WTC11 (cell line): ENCODE results near the gene AP5M1. TPM values are rescaled to one million over a fixed set of nuclear protein-coding genes. Genes with fewer than 3 reads are reported as not detected.
"Not testable (repeated sequence)": the region's sequence is repeated elsewhere in the genome, so short reads cannot be mapped to it uniquely, and the experiment has no call there.

ENCODE experiments used
- ATAC-seq: fragments of 200-7000 bp; cut with Tn5 transposase; 2 replicates; pipeline ENCODE4 v1.10.0; 2021; ENCODE audit warnings: mild to moderate bottlenecking, moderate library complexity
- CTCF ChIA-PET: fragments of 300-600 bp; sonication (Branson Sonifier 250); formaldehyde crosslinking; loops from one replicate; lab custom pipeline; 2021; ENCODE audit warnings: antibody characterized with exemption; lab: Charles Lee
- POLR2A ChIA-PET: fragments of 350-600 bp; sonication (Branson Sonifier 250); formaldehyde crosslinking; loops from one replicate; lab custom pipeline; 2021; ENCODE audit warnings: antibody characterized with exemption; lab: Charles Lee
- DNase-seq: peaks from one replicate; pipeline ENCODE4 v3.0.0; 2021; ENCODE audit warnings: low spot score
- H3K27ac Mint-ChIP-seq: 2 replicates; pipeline ENCODE4 v1.8.0; 2021; ENCODE audit warnings: mixed read lengths
- H3K27me3 Mint-ChIP-seq: 2 replicates; pipeline ENCODE4 v1.8.0; 2021; ENCODE audit warnings: low read depth, mild to moderate bottlenecking, moderate library complexity, mixed read lengths
- H3K36me3 Mint-ChIP-seq: 2 replicates; pipeline ENCODE4 v1.8.0; 2021; ENCODE audit warnings: mixed read lengths
- H3K4me1 Mint-ChIP-seq: 2 replicates; pipeline ENCODE4 v1.8.0; 2022; ENCODE audit warnings: mixed read lengths
- H3K4me3 Mint-ChIP-seq: 2 replicates; pipeline ENCODE4 v1.8.0; 2021; ENCODE audit warnings: mild to moderate bottlenecking, moderate library complexity, mixed read lengths
- H3K9me3 Mint-ChIP-seq: 2 replicates; pipeline ENCODE4 v1.8.0; 2021; ENCODE audit warnings: mixed read lengths
- ESRRA ChIP-seq: sonication (generic); formaldehyde crosslinking; IDR thresholded peaks from 2 replicates; pipeline ENCODE4 v1.8.1; 2022; ENCODE audit warnings: mild to moderate bottlenecking, missing genetic modification reagents, borderline replicate concordance
- HMGA2 ChIP-seq: fragments of 250-450 bp; sonication (Bioruptor Pico); IDR thresholded peaks from 2 replicates; pipeline ENCODE4 v1.4.0; 2021; ENCODE audit warnings: mild to moderate bottlenecking, moderate library complexity
- NR2C2 ChIP-seq: sonication (generic); formaldehyde crosslinking; IDR thresholded peaks from 2 replicates; pipeline ENCODE4 v1.8.0; 2022; ENCODE audit warnings: mild to moderate bottlenecking, missing genetic modification reagents
- RELA ChIP-seq: sonication (generic); formaldehyde crosslinking; IDR thresholded peaks from 2 replicates; pipeline ENCODE4 v1.8.1; 2022; ENCODE audit warnings: missing genetic modification reagents, mild to moderate bottlenecking, borderline replicate concordance
- RORB ChIP-seq: fragments of 250-450 bp; sonication (Bioruptor Pico); IDR thresholded peaks from 2 replicates; pipeline ENCODE4 v1.9.0; 2021; ENCODE audit warnings: mild to moderate bottlenecking
- ZNF121 ChIP-seq: sonication (generic); formaldehyde crosslinking; IDR thresholded peaks from 2 replicates; pipeline ENCODE4 v1.8.0; 2023; ENCODE audit warnings: missing genetic modification reagents
- total RNA-seq: library from RNA; stranded (reverse); gene quantifications from 3 replicates; pipeline ENCODE4 v1.2.3, GENCODE V29; 2021
- TF ChIP-seq, protein P1 (sequence below): fragments of 200-600 bp; IDR thresholded peaks from 2 replicates; pipeline ENCODE4 v1.8.0; 2022; ENCODE audit warnings: antibody characterized with exemption
- TF ChIP-seq, protein P2 (sequence below): fragments of 250-450 bp; sonication (Bioruptor Pico); IDR thresholded peaks from 2 replicates; pipeline ENCODE4 v1.8.0; 2021; ENCODE audit warnings: mild to moderate bottlenecking
- TF ChIP-seq, protein P3 (sequence below): sonication (generic); formaldehyde crosslinking; IDR thresholded peaks from 2 replicates; pipeline ENCODE4 v1.8.0; 2022; ENCODE audit warnings: mild to moderate bottlenecking, missing genetic modification reagents
- TF ChIP-seq, protein P4 (sequence below): sonication (generic); formaldehyde crosslinking; IDR thresholded peaks from 2 replicates; pipeline ENCODE4 v1.8.1; 2023; ENCODE audit warnings: mild to moderate bottlenecking, missing genetic modification reagents, moderate library complexity
- TF ChIP-seq, protein P5 (sequence below): fragments of 250-450 bp; sonication (Bioruptor Pico); conservative IDR thresholded peaks from 2 replicates; pipeline ENCODE4 v1.9.0; 2021; ENCODE audit warnings: mild to moderate bottlenecking
- TF ChIP-seq, protein P6 (sequence below): sonication (generic); formaldehyde crosslinking; IDR thresholded peaks from 2 replicates; pipeline ENCODE4 v1.8.0; 2023; ENCODE audit warnings: missing genetic modification reagents, mild to moderate bottlenecking, borderline replicate concordance
- TF ChIP-seq, protein P7 (sequence below): sonication (generic); formaldehyde crosslinking; IDR thresholded peaks from 2 replicates; pipeline ENCODE4 v1.8.0; 2023; ENCODE audit warnings: missing genetic modification reagents
- TF ChIP-seq, protein P8 (sequence below): sonication (generic); formaldehyde crosslinking; IDR thresholded peaks from 2 replicates; pipeline ENCODE4 v1.8.1; 2023; ENCODE audit warnings: mild to moderate bottlenecking, moderate library complexity, missing genetic modification reagents

AP5M1 gene
- total RNA-seq, 1 experiment from 2014 or later: 48.5 TPM

DNA sequence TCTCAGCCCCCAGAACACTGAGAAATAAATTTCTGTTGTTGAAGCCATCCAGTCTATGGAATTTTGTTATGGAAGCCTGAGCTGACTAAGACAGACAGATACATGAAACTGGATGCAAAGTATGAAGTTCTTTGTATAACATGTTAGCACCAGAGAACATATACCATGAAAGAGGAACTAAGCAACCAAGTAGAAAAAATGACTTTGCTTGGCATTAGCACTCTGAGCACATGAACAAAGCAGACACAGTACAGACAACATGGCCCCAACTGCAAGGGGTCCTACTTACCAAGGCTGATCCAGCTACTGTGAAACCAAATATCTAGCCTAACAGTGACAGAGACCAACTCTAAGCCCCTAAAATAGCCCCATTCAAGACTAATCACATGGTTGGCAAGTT is 13.9 kb upstream of the AP5M1 start:
- no peak overlapping the region for H3K4me3 Mint-ChIP-seq
- ChIA-PET POLR2A (no interaction called here), CTCF (interaction anchor here (0.6 kb wide), 1 partner anchor 944 kb away, joined by 3 read pairs; no protein-coding TSS in a partner anchor)
- H3K36me3 Mint-ChIP-seq: peaks cover 16% of the 10 kb centered on the region
- no peak overlapping the region for H3K27ac Mint-ChIP-seq
- no peaks in the 10 kb centered on the region for H3K27me3 Mint-ChIP-seq
- TF ChIP-seq RORB (CRISPR knock-in tag) (no peak), RELA (CRISPR knock-in tag) (no peak), HMGA2 (no peak), ZNF121 (CRISPR knock-in tag) (no peak)
- TF ChIP-seq, protein P1, sequence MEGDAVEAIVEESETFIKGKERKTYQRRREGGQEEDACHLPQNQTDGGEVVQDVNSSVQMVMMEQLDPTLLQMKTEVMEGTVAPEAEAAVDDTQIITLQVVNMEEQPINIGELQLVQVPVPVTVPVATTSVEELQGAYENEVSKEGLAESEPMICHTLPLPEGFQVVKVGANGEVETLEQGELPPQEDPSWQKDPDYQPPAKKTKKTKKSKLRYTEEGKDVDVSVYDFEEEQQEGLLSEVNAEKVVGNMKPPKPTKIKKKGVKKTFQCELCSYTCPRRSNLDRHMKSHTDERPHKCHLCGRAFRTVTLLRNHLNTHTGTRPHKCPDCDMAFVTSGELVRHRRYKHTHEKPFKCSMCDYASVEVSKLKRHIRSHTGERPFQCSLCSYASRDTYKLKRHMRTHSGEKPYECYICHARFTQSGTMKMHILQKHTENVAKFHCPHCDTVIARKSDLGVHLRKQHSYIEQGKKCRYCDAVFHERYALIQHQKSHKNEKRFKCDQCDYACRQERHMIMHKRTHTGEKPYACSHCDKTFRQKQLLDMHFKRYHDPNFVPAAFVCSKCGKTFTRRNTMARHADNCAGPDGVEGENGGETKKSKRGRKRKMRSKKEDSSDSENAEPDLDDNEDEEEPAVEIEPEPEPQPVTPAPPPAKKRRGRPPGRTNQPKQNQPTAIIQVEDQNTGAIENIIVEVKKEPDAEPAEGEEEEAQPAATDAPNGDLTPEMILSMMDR: no peak
- TF ChIP-seq, protein P2, sequence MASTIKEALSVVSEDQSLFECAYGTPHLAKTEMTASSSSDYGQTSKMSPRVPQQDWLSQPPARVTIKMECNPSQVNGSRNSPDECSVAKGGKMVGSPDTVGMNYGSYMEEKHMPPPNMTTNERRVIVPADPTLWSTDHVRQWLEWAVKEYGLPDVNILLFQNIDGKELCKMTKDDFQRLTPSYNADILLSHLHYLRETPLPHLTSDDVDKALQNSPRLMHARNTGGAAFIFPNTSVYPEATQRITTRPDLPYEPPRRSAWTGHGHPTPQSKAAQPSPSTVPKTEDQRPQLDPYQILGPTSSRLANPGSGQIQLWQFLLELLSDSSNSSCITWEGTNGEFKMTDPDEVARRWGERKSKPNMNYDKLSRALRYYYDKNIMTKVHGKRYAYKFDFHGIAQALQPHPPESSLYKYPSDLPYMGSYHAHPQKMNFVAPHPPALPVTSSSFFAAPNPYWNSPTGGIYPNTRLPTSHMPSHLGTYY (CRISPR knock-in tag): no peak
- TF ChIP-seq, protein P3, sequence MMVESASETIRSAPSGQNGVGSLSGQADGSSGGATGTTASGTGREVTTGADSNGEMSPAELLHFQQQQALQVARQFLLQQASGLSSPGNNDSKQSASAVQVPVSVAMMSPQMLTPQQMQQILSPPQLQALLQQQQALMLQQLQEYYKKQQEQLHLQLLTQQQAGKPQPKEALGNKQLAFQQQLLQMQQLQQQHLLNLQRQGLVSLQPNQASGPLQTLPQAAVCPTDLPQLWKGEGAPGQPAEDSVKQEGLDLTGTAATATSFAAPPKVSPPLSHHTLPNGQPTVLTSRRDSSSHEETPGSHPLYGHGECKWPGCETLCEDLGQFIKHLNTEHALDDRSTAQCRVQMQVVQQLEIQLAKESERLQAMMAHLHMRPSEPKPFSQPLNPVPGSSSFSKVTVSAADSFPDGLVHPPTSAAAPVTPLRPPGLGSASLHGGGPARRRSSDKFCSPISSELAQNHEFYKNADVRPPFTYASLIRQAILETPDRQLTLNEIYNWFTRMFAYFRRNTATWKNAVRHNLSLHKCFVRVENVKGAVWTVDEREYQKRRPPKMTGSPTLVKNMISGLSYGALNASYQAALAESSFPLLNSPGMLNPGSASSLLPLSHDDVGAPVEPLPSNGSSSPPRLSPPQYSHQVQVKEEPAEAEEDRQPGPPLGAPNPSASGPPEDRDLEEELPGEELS: no peak
- TF ChIP-seq, protein P4, sequence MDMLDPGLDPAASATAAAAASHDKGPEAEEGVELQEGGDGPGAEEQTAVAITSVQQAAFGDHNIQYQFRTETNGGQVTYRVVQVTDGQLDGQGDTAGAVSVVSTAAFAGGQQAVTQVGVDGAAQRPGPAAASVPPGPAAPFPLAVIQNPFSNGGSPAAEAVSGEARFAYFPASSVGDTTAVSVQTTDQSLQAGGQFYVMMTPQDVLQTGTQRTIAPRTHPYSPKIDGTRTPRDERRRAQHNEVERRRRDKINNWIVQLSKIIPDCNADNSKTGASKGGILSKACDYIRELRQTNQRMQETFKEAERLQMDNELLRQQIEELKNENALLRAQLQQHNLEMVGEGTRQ (CRISPR knock-in tag): no peak
- TF ChIP-seq, protein P5, sequence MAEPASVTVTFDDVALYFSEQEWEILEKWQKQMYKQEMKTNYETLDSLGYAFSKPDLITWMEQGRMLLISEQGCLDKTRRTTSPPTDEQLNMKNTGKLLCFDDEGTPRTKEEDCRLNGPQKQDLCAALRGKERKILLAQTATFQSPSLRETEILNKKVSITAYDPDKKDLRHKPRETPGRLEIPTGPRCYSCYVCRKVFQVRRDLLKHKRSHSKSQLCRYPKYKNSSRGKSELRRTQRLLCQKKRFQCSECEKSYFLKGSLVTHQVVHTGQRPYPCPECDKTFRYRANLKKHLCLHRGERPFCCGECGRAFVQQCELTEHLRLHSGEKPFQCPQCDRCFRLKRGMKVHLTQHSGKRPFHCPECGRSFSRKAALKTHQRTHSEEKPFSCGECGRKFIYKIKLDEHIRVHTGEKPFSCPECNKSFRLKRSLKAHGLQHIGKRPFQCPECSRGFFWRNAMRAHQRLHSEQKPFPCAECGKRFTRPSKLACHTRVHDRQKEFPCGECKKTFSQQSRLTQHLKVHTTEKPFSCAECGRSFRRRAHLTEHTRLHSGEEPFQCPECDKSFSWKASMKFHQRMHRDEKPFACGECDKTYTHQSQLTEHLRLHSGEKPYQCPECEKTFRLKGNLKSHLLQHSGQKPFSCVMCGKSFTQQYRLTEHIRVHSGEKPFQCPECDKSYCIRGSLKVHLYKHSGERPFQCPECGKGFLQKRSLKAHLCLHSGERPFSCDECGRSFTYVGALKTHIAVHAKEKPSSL (CRISPR knock-in tag): no peak
- H3K4me1 Mint-ChIP-seq: peaks cover 15% of the 10 kb centered on the region
- peaks cover 10% of the 10 kb centered on the region for H3K9me3 Mint-ChIP-seq
- DNase-seq (no peak), ATAC-seq (no peak)

DNA sequence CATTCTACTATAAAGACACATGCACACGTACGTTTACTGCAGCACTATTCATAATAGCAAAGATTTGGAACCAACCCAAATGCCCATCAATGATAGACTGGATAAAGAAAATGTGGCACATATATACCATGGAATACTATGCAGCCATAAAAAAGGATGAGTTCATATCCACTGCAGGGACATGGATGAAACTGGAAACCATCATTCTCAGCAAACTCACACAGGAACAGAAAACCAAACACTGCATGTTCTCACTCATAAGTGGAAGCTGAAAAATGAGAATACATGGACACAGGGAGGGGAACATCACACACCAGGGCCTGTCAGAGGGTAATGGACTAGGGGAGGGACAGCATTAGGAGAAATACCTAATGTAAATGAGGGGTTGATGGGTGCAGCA is 10.6 kb upstream of the AP5M1 start:
- peaks cover 11% of the 10 kb centered on the region for H3K4me1 Mint-ChIP-seq
- H3K36me3 Mint-ChIP-seq: peaks cover 16% of the 10 kb centered on the region
- H3K27me3 Mint-ChIP-seq, H3K4me3 Mint-ChIP-seq, CTCF ChIA-PET, DNase-seq, H3K27ac Mint-ChIP-seq, POLR2A ChIA-PET, H3K9me3 Mint-ChIP-seq, ATAC-seq: not testable (repeated sequence)

DNA sequence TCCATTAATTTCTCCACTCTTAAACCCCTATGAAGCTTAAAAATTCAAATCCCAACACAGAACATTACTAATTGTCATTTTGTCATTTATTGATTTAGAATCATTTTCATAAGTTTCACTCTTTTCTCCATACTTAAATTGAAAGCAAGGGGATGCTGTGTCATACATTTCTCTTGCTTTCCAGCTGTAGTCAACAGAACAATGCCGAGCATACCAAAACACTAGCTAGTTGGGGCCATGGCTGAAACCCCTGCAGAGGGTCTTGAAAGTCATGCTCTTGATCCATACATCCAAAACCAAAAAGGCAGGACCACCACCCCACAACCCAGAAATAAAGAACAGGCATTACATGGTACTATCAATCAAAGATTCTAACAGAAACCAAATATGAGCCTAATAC is 9.1 kb upstream of the AP5M1 start:
- Mint-ChIP-seq H3K4me1 (peaks cover 11% of the 10 kb centered on the region), H3K27me3 (no peaks in the 10 kb centered on the region), H3K4me3 (no peak overlapping the region), H3K27ac (peak overlapping the region; percentile 60), H3K36me3 (peaks cover 12% of the 10 kb centered on the region)
- no peak for ATAC-seq
- ChIA-PET POLR2A (interaction anchor here (0.7 kb wide), 1 partner anchor 35 kb away, joined by 3 read pairs; no protein-coding TSS in a partner anchor), CTCF (no interaction called here)
- TF ChIP-seq, protein P6, sequence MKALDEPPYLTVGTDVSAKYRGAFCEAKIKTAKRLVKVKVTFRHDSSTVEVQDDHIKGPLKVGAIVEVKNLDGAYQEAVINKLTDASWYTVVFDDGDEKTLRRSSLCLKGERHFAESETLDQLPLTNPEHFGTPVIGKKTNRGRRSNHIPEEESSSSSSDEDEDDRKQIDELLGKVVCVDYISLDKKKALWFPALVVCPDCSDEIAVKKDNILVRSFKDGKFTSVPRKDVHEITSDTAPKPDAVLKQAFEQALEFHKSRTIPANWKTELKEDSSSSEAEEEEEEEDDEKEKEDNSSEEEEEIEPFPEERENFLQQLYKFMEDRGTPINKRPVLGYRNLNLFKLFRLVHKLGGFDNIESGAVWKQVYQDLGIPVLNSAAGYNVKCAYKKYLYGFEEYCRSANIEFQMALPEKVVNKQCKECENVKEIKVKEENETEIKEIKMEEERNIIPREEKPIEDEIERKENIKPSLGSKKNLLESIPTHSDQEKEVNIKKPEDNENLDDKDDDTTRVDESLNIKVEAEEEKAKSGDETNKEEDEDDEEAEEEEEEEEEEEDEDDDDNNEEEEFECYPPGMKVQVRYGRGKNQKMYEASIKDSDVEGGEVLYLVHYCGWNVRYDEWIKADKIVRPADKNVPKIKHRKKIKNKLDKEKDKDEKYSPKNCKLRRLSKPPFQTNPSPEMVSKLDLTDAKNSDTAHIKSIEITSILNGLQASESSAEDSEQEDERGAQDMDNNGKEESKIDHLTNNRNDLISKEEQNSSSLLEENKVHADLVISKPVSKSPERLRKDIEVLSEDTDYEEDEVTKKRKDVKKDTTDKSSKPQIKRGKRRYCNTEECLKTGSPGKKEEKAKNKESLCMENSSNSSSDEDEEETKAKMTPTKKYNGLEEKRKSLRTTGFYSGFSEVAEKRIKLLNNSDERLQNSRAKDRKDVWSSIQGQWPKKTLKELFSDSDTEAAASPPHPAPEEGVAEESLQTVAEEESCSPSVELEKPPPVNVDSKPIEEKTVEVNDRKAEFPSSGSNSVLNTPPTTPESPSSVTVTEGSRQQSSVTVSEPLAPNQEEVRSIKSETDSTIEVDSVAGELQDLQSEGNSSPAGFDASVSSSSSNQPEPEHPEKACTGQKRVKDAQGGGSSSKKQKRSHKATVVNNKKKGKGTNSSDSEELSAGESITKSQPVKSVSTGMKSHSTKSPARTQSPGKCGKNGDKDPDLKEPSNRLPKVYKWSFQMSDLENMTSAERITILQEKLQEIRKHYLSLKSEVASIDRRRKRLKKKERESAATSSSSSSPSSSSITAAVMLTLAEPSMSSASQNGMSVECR (CRISPR knock-in tag): no peak
- TF ChIP-seq, protein P7, sequence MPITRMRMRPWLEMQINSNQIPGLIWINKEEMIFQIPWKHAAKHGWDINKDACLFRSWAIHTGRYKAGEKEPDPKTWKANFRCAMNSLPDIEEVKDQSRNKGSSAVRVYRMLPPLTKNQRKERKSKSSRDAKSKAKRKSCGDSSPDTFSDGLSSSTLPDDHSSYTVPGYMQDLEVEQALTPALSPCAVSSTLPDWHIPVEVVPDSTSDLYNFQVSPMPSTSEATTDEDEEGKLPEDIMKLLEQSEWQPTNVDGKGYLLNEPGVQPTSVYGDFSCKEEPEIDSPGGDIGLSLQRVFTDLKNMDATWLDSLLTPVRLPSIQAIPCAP (CRISPR knock-in tag): no peak
- TF ChIP-seq NR2C2 (CRISPR knock-in tag) (no peak), ESRRA (CRISPR knock-in tag) (no peak)
- TF ChIP-seq, protein P8, sequence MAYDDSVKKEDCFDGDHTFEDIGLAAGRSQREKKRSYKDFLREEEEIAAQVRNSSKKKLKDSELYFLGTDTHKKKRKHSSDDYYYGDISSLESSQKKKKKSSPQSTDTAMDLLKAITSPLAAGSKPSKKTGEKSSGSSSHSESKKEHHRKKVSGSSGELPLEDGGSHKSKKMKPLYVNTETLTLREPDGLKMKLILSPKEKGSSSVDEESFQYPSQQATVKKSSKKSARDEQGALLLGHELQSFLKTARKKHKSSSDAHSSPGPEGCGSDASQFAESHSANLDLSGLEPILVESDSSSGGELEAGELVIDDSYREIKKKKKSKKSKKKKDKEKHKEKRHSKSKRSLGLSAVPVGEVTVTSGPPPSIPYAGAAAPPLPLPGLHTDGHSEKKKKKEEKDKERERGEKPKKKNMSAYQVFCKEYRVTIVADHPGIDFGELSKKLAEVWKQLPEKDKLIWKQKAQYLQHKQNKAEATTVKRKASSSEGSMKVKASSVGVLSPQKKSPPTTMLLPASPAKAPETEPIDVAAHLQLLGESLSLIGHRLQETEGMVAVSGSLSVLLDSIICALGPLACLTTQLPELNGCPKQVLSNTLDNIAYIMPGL (CRISPR knock-in tag): no peak
- TF ChIP-seq, all 79 proteins: peak for 0
- DNase-seq: no peak
- H3K9me3 Mint-ChIP-seq: peaks cover 4% of the 10 kb centered on the region; the same call in 1 of the 2 replicates
